SK-N-SH (cell line): ENCODE data around the gene NFKB1. TPM values are rescaled to one million over a fixed set of nuclear protein-coding genes. Genes with fewer than 3 reads are reported as not detected.

Source experiments
- CTCF ChIA-PET: fragments of 300-600, 350-600 bp; formaldehyde crosslinking; extraction: SDS; loops from one replicate; lab custom pipeline; 2021; lab: Yijun Ruan, JAX
- POLR2A ChIA-PET: fragments of 350-600 bp; sonication (Branson Sonifier 250); formaldehyde crosslinking; extraction: SDS; loops from one replicate; lab custom pipeline; 2020; ENCODE audit warnings: antibody characterized with exemption, inconsistent platforms; lab: Yijun Ruan, JAX
- DNase-seq: peaks from one replicate; pipeline ENCODE4 v3.0.0; 2012
- H2AFZ ChIP-seq: fragments of 200-600 bp; sonication (generic); 2 replicates; pipeline ENCODE4 v1.8.1; 2016; ENCODE audit warnings: antibody characterized with exemption, mild to moderate bottlenecking, low read depth
- H3F3A ChIP-seq: fragments of 200-600 bp; sonication (generic); replicated peaks from 2 replicates; pipeline ENCODE3; 2016; ENCODE audit warnings: antibody characterized with exemption, mild to moderate bottlenecking; ENCODE audit not compliant: insufficient read depth
- H3K27ac ChIP-seq, 2 experiments: fragments of 200-500 bp in 1 of 2; fragments of 200-600 bp in 1 of 2; sonication (Bioruptor generic) in 1 of 2; sonication (generic), shearing (Covaris generic) in 1 of 2; 2 replicates each; pipeline versions ENCODE4 v1.5.1 to v1.6.1; 2014 to 2016; ENCODE audit warnings: low read depth in 2 of 2, inconsistent platforms in 1 of 2, low read length in 1 of 2, mild to moderate bottlenecking in 1 of 2, mixed read lengths in 1 of 2
- H3K27me3 ChIP-seq: fragments of 200-600 bp; sonication (generic), shearing (Covaris generic); 2 replicates; pipeline ENCODE4 v1.6.1; 2016; ENCODE audit warnings: mixed run types; ENCODE audit not compliant: insufficient read depth
- H3K36me3 ChIP-seq, 2 experiments: fragments of 200-500 bp in 1 of 2; fragments of 200-600 bp in 1 of 2; sonication (Bioruptor generic) in 1 of 2; sonication (generic) in 1 of 2; replicated peaks in 1 of 2; 2 replicates each; pipeline versions ENCODE3 to v1.5.1; 2014 to 2016; ENCODE audit warnings: low read length in 1 of 2, mild to moderate bottlenecking in 1 of 2; ENCODE audit not compliant: insufficient read depth in 2 of 2, control insufficient read depth in 1 of 2
- H3K4me1 ChIP-seq, 2 experiments: fragments of 200-500 bp in 1 of 2; fragments of 200-600 bp in 1 of 2; sonication (Bioruptor generic) in 1 of 2; sonication (generic), shearing (Covaris generic) in 1 of 2; 2 replicates each; pipeline versions ENCODE4 v1.5.1 to v1.6.1; 2014 to 2016; ENCODE audit warnings: low read depth in 1 of 2, low read length in 1 of 2, mixed run types in 1 of 2; ENCODE audit not compliant: insufficient read depth in 2 of 2, control insufficient read depth in 1 of 2
- H3K4me2 ChIP-seq: fragments of 200-600 bp; sonication (generic), shearing (Covaris generic); 2 replicates; pipeline ENCODE4 v1.6.1; 2017; ENCODE audit warnings: mixed run types
- H3K4me3 ChIP-seq, 2 experiments: fragments of 200-500 bp in 1 of 2; fragments of 200-600 bp in 1 of 2; sonication (Bioruptor generic) in 1 of 2; sonication (generic), shearing (Covaris generic) in 1 of 2; 2 replicates each; pipeline versions ENCODE4 v1.5.1 to v1.8.1; 2014 to 2016; ENCODE audit warnings: low read depth in 2 of 2, inconsistent platforms in 1 of 2, low read length in 1 of 2, mild to moderate bottlenecking in 1 of 2, mixed read lengths in 1 of 2, moderate library complexity in 1 of 2
- H3K79me2 ChIP-seq: fragments of 200-600 bp; sonication (generic); 2 replicates; pipeline ENCODE4 v1.8.1; 2017; ENCODE audit warnings: mild to moderate bottlenecking; ENCODE audit not compliant: insufficient read depth
- H3K9ac ChIP-seq: fragments of 200-600 bp; sonication (generic); 2 replicates; pipeline ENCODE4 v1.6.1; 2017; ENCODE audit warnings: mixed run types
- H3K9me2 ChIP-seq: fragments of 200-600 bp; sonication (generic); 2 replicates; pipeline ENCODE4 v1.6.1; 2017; ENCODE audit warnings: mixed run types
- H3K9me3 ChIP-seq: fragments of 200-600 bp; sonication (generic); 2 replicates; pipeline ENCODE4 v1.6.1; 2017; ENCODE audit warnings: mixed run types, mild to moderate bottlenecking, moderate library complexity
- H4K20me1 ChIP-seq: fragments of 200-600 bp; sonication (generic); 2 replicates; pipeline ENCODE4 v1.6.1; 2017; ENCODE audit warnings: mild to moderate bottlenecking, mixed run types; ENCODE audit not compliant: insufficient read depth
- CTCF ChIP-seq: fragments of 200-600 bp; sonication (generic); IDR thresholded peaks from 2 replicates; pipeline ENCODE4 v1.6.1; 2017; ENCODE audit warnings: antibody characterized with exemption, mild to moderate bottlenecking, moderate library complexity
- ELF1 ChIP-seq: IDR thresholded peaks from 2 replicates; pipeline ENCODE4 v1.4.0; 2012
- FOSL2 ChIP-seq: IDR thresholded peaks from 2 replicates; pipeline ENCODE4 v1.4.0; 2012; ENCODE audit warnings: low read depth, mild to moderate bottlenecking, moderate library complexity, borderline replicate concordance
- FOXJ3 ChIP-seq: sonication (generic); formaldehyde crosslinking; IDR thresholded peaks from 2 replicates; pipeline ENCODE4 v1.5.1; 2020; ENCODE audit warnings: mild to moderate bottlenecking, missing genetic modification reagents
- FOXM1 ChIP-seq: IDR thresholded peaks from 2 replicates; pipeline ENCODE4 v1.4.0; 2012; ENCODE audit warnings: low read depth, mild to moderate bottlenecking
- GATA2 ChIP-seq: sonication (generic); formaldehyde crosslinking; IDR thresholded peaks from 2 replicates; pipeline ENCODE4 v1.5.0; 2020; ENCODE audit warnings: mild to moderate bottlenecking, missing genetic modification reagents
- MAX ChIP-seq: IDR thresholded peaks from 2 replicates; pipeline ENCODE4 v1.4.0; 2012; ENCODE audit warnings: low read depth
- NRF1 ChIP-seq: IDR thresholded peaks from 2 replicates; pipeline ENCODE4 v1.6.1; 2012; ENCODE audit warnings: low read depth, mild to moderate bottlenecking, low read length
- POLR2AphosphoS5 ChIP-seq: IDR thresholded peaks from 2 replicates; pipeline ENCODE4 v1.6.1; 2012; ENCODE audit warnings: low read depth, low read length
- RCOR1 ChIP-seq: fragments of 150-350 bp; IDR thresholded peaks from 2 replicates; pipeline ENCODE4 v1.6.1; 2017; ENCODE audit warnings: antibody characterized with exemption, low read length
- RFX5 ChIP-seq: IDR thresholded peaks from 2 replicates; pipeline ENCODE4 v1.6.1; 2012; ENCODE audit warnings: mild to moderate bottlenecking, improper control_type of control experiment, low read length
- RXRA ChIP-seq: IDR thresholded peaks from 2 replicates; pipeline ENCODE4 v1.4.0; 2012; ENCODE audit warnings: low read depth, mild to moderate bottlenecking, borderline replicate concordance
- SIN3A ChIP-seq: IDR thresholded peaks from 2 replicates; pipeline ENCODE4 v1.6.1; 2012; ENCODE audit warnings: low read depth, mild to moderate bottlenecking, low read length, moderate library complexity, borderline replicate concordance
- SMC3 ChIP-seq: IDR thresholded peaks from 2 replicates; pipeline ENCODE4 v1.6.1; 2012; ENCODE audit warnings: low read depth, low read length, improper control_type of control experiment
- TCF12 ChIP-seq: IDR thresholded peaks from 2 replicates; pipeline ENCODE4 v1.4.0; 2012
- TEAD4 ChIP-seq: IDR thresholded peaks from 2 replicates; pipeline ENCODE4 v1.4.0; 2012; ENCODE audit warnings: mild to moderate bottlenecking, borderline replicate concordance; ENCODE audit not compliant: insufficient read depth
- USF1 ChIP-seq: IDR thresholded peaks from 2 replicates; pipeline ENCODE4 v1.4.0; 2012; ENCODE audit warnings: low read depth, borderline replicate concordance
- USF2 ChIP-seq: fragments of 150-350 bp; IDR thresholded peaks from 2 replicates; pipeline ENCODE4 v1.6.1; 2017; ENCODE audit warnings: antibody characterized with exemption, low read length, low read depth, borderline replicate concordance
- ZBTB33 ChIP-seq: IDR thresholded peaks from 2 replicates; pipeline ENCODE4 v1.4.0; 2012; ENCODE audit warnings: low read depth, borderline replicate concordance
- WGBS: methylation state at CpG from one replicate; pipeline ENCODE4 v1.1.6; 2017; ENCODE audit warnings: low lambda C conversion rate; 5-methylcytosine and 5-hydroxymethylcytosine counted together
- polyA plus RNA-seq, 3 experiments: library from polyadenylated mRNA; depleted of rRNA; stranded (reverse); fragments of >200 nt; gene quantifications; 2 replicates each; pipeline ENCODE4 v1.2.3, GENCODE V29; 2012

The NFKB1 gene
- polyA plus RNA-seq, 1 of the 3 experiments (the other 2 are of a cell fraction) = 14.1 TPM

GRCh38 chr4:102473476-102473875 is 27.7 kb upstream of the NFKB1 start:
- Histone ChIP-seq H3K27ac (no peak overlapping the region), H3K4me3 (no peak overlapping the region), H2AFZ (no peak overlapping the region), H3K36me3 (no peaks in the 10 kb centered on the region), H3F3A (no peaks in the 10 kb centered on the region), H3K9me2 (no peaks in the 10 kb centered on the region), H3K4me2 (no peak overlapping the region), H3K9me3 (no peaks in the 10 kb centered on the region), H4K20me1 (no peaks in the 10 kb centered on the region), H3K27me3 (no peaks in the 10 kb centered on the region), H3K9ac (no peak overlapping the region), H3K4me1 (no peaks in the 10 kb centered on the region; a peak in 1 of 4 replicates), H3K79me2 (no peaks in the 10 kb centered on the region)
- DNase-seq = no peak
- POLR2A ChIA-PET = no interaction called here
- CTCF ChIA-PET = no interaction called here
- 8% methylated on average over 1 of the region's 1 CpG for WGBS
- no peak for TF ChIP-seq POLR2AphosphoS5
- no peak for TF ChIP-seq RFX5
- TF ChIP-seq SIN3A = no peak
- TF ChIP-seq TEAD4 = no peak
- no peak for TF ChIP-seq RCOR1
- TF ChIP-seq GATA2 (CRISPR knock-in tag) = no peak
- TF ChIP-seq RXRA = no peak
- no peak for TF ChIP-seq ELF1
- no peak for TF ChIP-seq USF2
- TF ChIP-seq NRF1 = no peak
- TF ChIP-seq SMC3 = no peak
- no peak for TF ChIP-seq FOSL2
- TF ChIP-seq FOXJ3 (CRISPR knock-in tag) = no peak
- TF ChIP-seq FOXM1 = no peak
- TF ChIP-seq TCF12 = no peak
- no peak for TF ChIP-seq MAX
- no peak for TF ChIP-seq USF1
- TF ChIP-seq CTCF = no peak
- no peak for TF ChIP-seq ZBTB33
